Neural progenitor cell (in vitro differentiated cells): ENCODE results near the gene SDHA.

Experiments used
- EZH2phosphoT487 ChIP-seq: fragments of 200-600 bp; sonication (generic); IDR thresholded peaks from 2 replicates; pipeline ENCODE4 v1.6.1; 2017; ENCODE audit warnings: antibody characterized with exemption
- TF ChIP-seq, protein P1 (sequence below): fragments of 200-600 bp; sonication (generic); IDR thresholded peaks from 2 replicates; pipeline ENCODE4 v1.5.1; 2017; ENCODE audit warnings: antibody characterized with exemption, mild to moderate bottlenecking

DNA sequence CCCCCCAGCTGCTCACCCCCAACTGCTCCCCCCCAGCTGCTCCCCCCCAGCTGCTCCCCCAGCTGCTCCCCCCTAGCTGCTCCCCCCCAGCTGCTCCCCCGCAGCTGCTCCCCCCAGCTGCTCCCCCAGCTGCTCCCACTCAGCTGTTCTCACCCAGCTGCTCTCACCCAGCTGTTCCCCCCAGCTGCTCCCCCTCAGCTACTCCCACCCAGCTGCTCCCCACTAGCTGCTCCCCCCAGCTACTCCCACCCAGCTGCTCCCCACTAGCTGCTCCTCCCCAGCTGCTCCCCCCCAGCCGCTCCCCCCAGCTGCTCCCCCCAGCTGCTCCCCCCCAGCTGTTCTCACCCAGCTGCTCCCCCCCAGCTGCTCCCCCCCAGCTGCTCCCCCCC, 80.6 kb downstream of the SDHA start:
- TF ChIP-seq, protein P1, sequence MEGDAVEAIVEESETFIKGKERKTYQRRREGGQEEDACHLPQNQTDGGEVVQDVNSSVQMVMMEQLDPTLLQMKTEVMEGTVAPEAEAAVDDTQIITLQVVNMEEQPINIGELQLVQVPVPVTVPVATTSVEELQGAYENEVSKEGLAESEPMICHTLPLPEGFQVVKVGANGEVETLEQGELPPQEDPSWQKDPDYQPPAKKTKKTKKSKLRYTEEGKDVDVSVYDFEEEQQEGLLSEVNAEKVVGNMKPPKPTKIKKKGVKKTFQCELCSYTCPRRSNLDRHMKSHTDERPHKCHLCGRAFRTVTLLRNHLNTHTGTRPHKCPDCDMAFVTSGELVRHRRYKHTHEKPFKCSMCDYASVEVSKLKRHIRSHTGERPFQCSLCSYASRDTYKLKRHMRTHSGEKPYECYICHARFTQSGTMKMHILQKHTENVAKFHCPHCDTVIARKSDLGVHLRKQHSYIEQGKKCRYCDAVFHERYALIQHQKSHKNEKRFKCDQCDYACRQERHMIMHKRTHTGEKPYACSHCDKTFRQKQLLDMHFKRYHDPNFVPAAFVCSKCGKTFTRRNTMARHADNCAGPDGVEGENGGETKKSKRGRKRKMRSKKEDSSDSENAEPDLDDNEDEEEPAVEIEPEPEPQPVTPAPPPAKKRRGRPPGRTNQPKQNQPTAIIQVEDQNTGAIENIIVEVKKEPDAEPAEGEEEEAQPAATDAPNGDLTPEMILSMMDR: no peak
- no peak for TF ChIP-seq EZH2phosphoT487
